ENCODE measurements around the gene HEATR5B. TPM values are rescaled to one million over a fixed set of nuclear protein-coding genes. Genes with fewer than 3 reads are reported as not detected.

The HEATR5B gene
- total RNA-seq, 1 donor from 2014 or later: 15.1 TPM

GRCh38 chr2:36975306-36975705, 108.9 kb downstream of the HEATR5B start:
- Mint-ChIP-seq H3K36me3 (ENCODE audit: low read depth) (peaks cover 11% of the 10 kb centered on the region), H3K27ac (ENCODE audit: unreplicated experiment) (no peak overlapping the region), H3K4me3 (ENCODE audit: unreplicated experiment) (no peak overlapping the region), H3K9me3 (ENCODE audit: low read depth) (no peaks in the 10 kb centered on the region), H3K4me1 (ENCODE audit: low read depth) (no peaks in the 10 kb centered on the region), H3K27me3 (ENCODE audit: low read depth) (no peaks in the 10 kb centered on the region)
- no peak for DNase-seq (ENCODE audit: low spot score)
- no peak for TF ChIP-seq CTCF (IDR thresholded peaks at IDR 0.05)

GRCh38 chr2:36973320-36973719, 110.9 kb downstream of the HEATR5B start:
- Mint-ChIP-seq H3K27ac (ENCODE audit: unreplicated experiment) (no peak overlapping the region), H3K4me1 (ENCODE audit: low read depth) (no peaks in the 10 kb centered on the region), H3K4me3 (ENCODE audit: unreplicated experiment) (no peak overlapping the region), H3K9me3 (ENCODE audit: low read depth) (no peaks in the 10 kb centered on the region), H3K36me3 (ENCODE audit: low read depth) (peaks cover 4% of the 10 kb centered on the region), H3K27me3 (ENCODE audit: low read depth) (no peaks in the 10 kb centered on the region)
- DNase-seq (ENCODE audit: low spot score): no peak
- no peak for TF ChIP-seq CTCF (IDR thresholded peaks at IDR 0.05)

GRCh38 chr2:36971990-36972389, 112.2 kb downstream of the HEATR5B start:
- Mint-ChIP-seq H3K4me3 (ENCODE audit: unreplicated experiment) (no peak overlapping the region), H3K36me3 (ENCODE audit: low read depth) (no peaks in the 10 kb centered on the region), H3K27ac (ENCODE audit: unreplicated experiment) (no peak overlapping the region), H3K4me1 (ENCODE audit: low read depth) (peaks cover 8% of the 10 kb centered on the region), H3K27me3 (ENCODE audit: low read depth) (no peaks in the 10 kb centered on the region), H3K9me3 (ENCODE audit: low read depth) (no peaks in the 10 kb centered on the region)
- DNase-seq (ENCODE audit: low spot score): no peak
- no peak for TF ChIP-seq CTCF (IDR thresholded peaks at IDR 0.05)

GRCh38 chr2:36967236-36967876, 116.8 kb downstream of the HEATR5B start:
- no peak for DNase-seq (ENCODE audit: low spot score)
- no peaks in the 10 kb centered on the region for H3K27me3 Mint-ChIP-seq (ENCODE audit: low read depth)
- no peak for TF ChIP-seq CTCF (IDR thresholded peaks at IDR 0.05)
- H3K27ac Mint-ChIP-seq (ENCODE audit: unreplicated experiment): peak overlapping the region; percentile 96
- no peaks in the 10 kb centered on the region for H3K9me3 Mint-ChIP-seq (ENCODE audit: low read depth)
- H3K4me3 Mint-ChIP-seq (ENCODE audit: unreplicated experiment): peak overlapping the region; percentile 95
- no peaks in the 10 kb centered on the region for H3K36me3 Mint-ChIP-seq (ENCODE audit: low read depth)
- peaks cover 34% of the 10 kb centered on the region for H3K4me1 Mint-ChIP-seq (ENCODE audit: low read depth)

GRCh38 chr2:36966370-36967235, 117.6 kb downstream of the HEATR5B start, which contains the start of gene STRN:
Gene STRN (minus strand): TSS chr2:36966536. CDS start chr2:36966463, 73 bp downstream.
- Mint-ChIP-seq H3K36me3 (ENCODE audit: low read depth) (no peaks in the 10 kb centered on the region), H3K27me3 (ENCODE audit: low read depth) (no peaks in the 10 kb centered on the region), H3K4me1 (ENCODE audit: low read depth) (peaks cover 39% of the 10 kb centered on the region), H3K4me3 (ENCODE audit: unreplicated experiment) (peak within 1 kb of the TSS; percentile 98), H3K27ac (ENCODE audit: unreplicated experiment) (peak within 1 kb of the TSS; percentile 96), H3K9me3 (ENCODE audit: low read depth) (no peaks in the 10 kb centered on the region)
- TF ChIP-seq CTCF (IDR thresholded peaks at IDR 0.05): no peak
- DNase-seq (ENCODE audit: low spot score): peak; percentile 97
